OCI-LY1 (cell line): Measurements from ENCODE around the gene MOB2.

Experiments
- H2AFZ ChIP-seq: fragments of 200-600 bp; sonication (generic), shearing (Covaris generic); 2 replicates; pipeline ENCODE4 v1.6.0; 2014; ENCODE audit warnings: antibody characterized with exemption, mild to moderate bottlenecking, low read length
- H3F3A ChIP-seq: fragments of 200-600 bp; sonication (generic), shearing (Covaris generic); 2 replicates; pipeline ENCODE4 v1.6.0; 2014; ENCODE audit warnings: mild to moderate bottlenecking, antibody characterized with exemption, low read length, moderate library complexity; ENCODE audit not compliant: insufficient read depth
- H3K27ac ChIP-seq: fragments of 200-600 bp; sonication (generic); 2 replicates; pipeline ENCODE4 v1.5.1; 2014; ENCODE audit warnings: low read length, mixed run types, mild to moderate bottlenecking, low read depth; ENCODE audit not compliant: poor library complexity, severe bottlenecking
- H3K27me3 ChIP-seq: fragments of 200-600 bp; sonication (generic); 2 replicates; pipeline ENCODE4 v1.6.0; 2014; ENCODE audit warnings: antibody characterized with exemption, mild to moderate bottlenecking, low read length, moderate library complexity; ENCODE audit not compliant: insufficient read depth
- H3K36me3 ChIP-seq: fragments of 200-600 bp; sonication (generic); 2 replicates; pipeline ENCODE4 v1.6.1; 2014; ENCODE audit warnings: mild to moderate bottlenecking, antibody characterized with exemption, low read length, moderate library complexity, mixed read lengths; ENCODE audit not compliant: insufficient read depth
- H3K4me1 ChIP-seq: fragments of 200-600 bp; sonication (generic); 2 replicates; pipeline ENCODE4 v1.5.1; 2014; ENCODE audit warnings: mild to moderate bottlenecking, low read length, moderate library complexity; ENCODE audit not compliant: insufficient read depth, severe bottlenecking
- H3K4me2 ChIP-seq: fragments of 200-600 bp; sonication (generic), shearing (Covaris generic); 2 replicates; pipeline ENCODE4 v1.6.1; 2014; ENCODE audit warnings: low read length
- H3K4me3 ChIP-seq: fragments of 200-600 bp; sonication (generic); 2 replicates; pipeline ENCODE4 v1.5.1; 2014; ENCODE audit warnings: low read length, low read depth, mild to moderate bottlenecking, mixed read lengths; ENCODE audit not compliant: poor library complexity, severe bottlenecking
- H3K79me2 ChIP-seq: fragments of 200-600 bp; shearing (Covaris generic); 2 replicates; pipeline ENCODE4 v1.6.1; 2016; ENCODE audit warnings: mixed run types, low read length, mixed read lengths; ENCODE audit not compliant: insufficient read depth
- H3K9ac ChIP-seq: fragments of 200-600 bp; sonication (generic), shearing (Covaris generic); 2 replicates; pipeline ENCODE4 v1.6.1; 2014; ENCODE audit warnings: mild to moderate bottlenecking, low read length, mixed read lengths
- H3K9me2 ChIP-seq: fragments of 200-600 bp; sonication (generic), shearing (Covaris generic); 2 replicates; pipeline ENCODE4 v1.6.1; 2014; ENCODE audit warnings: low read depth, mild to moderate bottlenecking, low read length, mixed read lengths
- H3K9me3 ChIP-seq: fragments of 200-600 bp; shearing (Covaris generic); 2 replicates; pipeline ENCODE4 v1.6.1; 2014; ENCODE audit warnings: low read length, mixed read lengths
- H4K20me1 ChIP-seq: fragments of 200-600 bp; sonication (generic), shearing (Covaris generic); 2 replicates; pipeline ENCODE4 v1.6.0; 2016; ENCODE audit warnings: mild to moderate bottlenecking, low read length; ENCODE audit not compliant: insufficient read depth
- EZH2 ChIP-seq: fragments of 200-600 bp; sonication (generic), shearing (Covaris generic); IDR thresholded peaks from 2 replicates; pipeline ENCODE4 v1.8.0; 2017; ENCODE audit warnings: borderline replicate concordance, mixed run types, mild to moderate bottlenecking, antibody characterized with exemption, low read length, moderate library complexity, mixed read lengths
- TF ChIP-seq, protein P1 (sequence below): fragments of 200-600 bp; sonication (generic), shearing (Covaris generic); IDR thresholded peaks from 2 replicates; pipeline ENCODE4 v1.5.1; 2017; ENCODE audit warnings: mild to moderate bottlenecking, antibody characterized with exemption, low read length, moderate library complexity, mixed read lengths

The MOB2 gene

DNA sequence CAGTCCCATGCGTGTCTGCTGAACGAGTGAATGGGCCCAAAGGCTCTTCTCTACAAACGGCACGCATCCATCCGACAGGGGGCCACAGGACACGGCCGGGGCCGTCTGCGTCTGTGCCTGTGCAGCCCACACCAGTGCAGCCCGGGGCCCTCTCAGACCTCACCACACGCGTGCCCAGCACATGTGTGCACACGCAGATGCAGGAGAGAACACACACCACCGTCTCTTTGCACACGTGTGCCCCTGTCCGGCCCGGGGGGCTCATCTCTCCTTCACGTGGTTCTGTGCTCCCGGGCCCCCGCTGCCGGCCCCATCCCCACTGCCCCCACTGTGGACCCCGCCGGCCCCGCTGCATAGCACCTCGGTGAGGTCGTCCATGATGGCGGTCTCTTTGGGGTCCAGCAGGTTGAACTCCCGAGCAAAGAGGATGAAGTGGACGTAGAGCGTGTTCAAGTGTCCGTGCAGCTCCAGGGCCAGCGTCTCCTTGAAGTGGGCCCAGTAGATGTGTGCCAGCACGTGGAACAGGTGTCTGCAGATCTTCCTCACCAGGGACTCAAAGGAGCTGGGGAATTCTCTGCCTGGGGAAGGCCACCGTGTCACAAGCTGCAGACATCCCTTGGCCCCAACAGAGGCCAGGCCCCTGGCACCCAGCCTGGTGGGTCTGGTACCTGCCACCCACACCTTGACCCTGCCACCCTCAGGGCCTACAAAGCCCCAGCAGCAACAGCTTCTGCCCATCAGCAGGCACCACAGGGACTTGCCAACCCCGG, 16.5 kb downstream of the MOB2 start:
- Histone ChIP-seq H3K36me3 (no peaks in the 10 kb centered on the region), H3K79me2 (no peaks in the 10 kb centered on the region), H3K27ac (no peak overlapping the region), H3K9ac (no peak overlapping the region), H3K4me1 (no peaks in the 10 kb centered on the region), H3K9me2 (no peaks in the 10 kb centered on the region), H3K4me3 (no peak overlapping the region), H2AFZ (no peak overlapping the region), H3K9me3 (no peaks in the 10 kb centered on the region), H3K27me3 (no peaks in the 10 kb centered on the region), H3F3A (no peaks in the 10 kb centered on the region), H4K20me1 (no peaks in the 10 kb centered on the region), H3K4me2 (no peak overlapping the region)
- TF ChIP-seq, protein P1, sequence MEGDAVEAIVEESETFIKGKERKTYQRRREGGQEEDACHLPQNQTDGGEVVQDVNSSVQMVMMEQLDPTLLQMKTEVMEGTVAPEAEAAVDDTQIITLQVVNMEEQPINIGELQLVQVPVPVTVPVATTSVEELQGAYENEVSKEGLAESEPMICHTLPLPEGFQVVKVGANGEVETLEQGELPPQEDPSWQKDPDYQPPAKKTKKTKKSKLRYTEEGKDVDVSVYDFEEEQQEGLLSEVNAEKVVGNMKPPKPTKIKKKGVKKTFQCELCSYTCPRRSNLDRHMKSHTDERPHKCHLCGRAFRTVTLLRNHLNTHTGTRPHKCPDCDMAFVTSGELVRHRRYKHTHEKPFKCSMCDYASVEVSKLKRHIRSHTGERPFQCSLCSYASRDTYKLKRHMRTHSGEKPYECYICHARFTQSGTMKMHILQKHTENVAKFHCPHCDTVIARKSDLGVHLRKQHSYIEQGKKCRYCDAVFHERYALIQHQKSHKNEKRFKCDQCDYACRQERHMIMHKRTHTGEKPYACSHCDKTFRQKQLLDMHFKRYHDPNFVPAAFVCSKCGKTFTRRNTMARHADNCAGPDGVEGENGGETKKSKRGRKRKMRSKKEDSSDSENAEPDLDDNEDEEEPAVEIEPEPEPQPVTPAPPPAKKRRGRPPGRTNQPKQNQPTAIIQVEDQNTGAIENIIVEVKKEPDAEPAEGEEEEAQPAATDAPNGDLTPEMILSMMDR, result no peak
- TF ChIP-seq EZH2, result no peak

DNA sequence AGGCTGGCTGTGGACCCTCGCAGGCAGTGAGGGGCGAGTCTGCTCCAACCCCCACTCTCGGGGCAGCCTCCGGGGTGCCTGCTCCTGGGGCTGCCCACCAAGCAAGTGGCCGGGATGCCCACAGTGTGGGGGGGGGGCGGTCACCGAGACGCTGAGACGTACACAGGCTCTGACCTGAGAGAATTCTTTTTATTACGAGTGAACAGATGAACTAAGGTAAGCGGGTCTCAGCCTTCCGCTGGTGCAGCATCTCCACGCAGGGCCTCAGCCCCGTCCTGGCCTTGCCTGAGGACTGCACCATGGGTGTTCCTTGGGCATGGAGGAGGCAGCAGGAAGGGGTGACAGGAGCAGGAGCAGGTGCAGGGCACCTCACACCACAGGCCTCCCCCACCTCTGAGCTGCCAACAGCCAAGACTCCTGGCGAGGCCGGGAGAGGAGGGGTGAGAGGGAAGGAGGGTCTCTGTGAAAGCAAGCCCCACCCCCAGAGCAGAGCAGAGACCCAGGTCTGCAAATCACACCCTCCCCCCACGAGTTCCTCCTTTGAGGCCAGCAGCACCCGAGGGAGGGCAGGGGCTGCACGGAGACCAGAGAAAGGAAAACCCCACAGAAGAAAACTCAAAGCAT, 17.2 kb downstream of the MOB2 start:
- no peak overlapping the region for H3K4me3 ChIP-seq
- H3K36me3 ChIP-seq, result no peaks in the 10 kb centered on the region
- H2AFZ ChIP-seq, result no peak overlapping the region
- H3F3A ChIP-seq, result no peaks in the 10 kb centered on the region
- no peaks in the 10 kb centered on the region for H3K4me1 ChIP-seq
- no peaks in the 10 kb centered on the region for H4K20me1 ChIP-seq
- no peak overlapping the region for H3K4me2 ChIP-seq
- TF ChIP-seq EZH2, result no peak
- TF ChIP-seq, protein P1, result no peak
- H3K9me2 ChIP-seq, result no peaks in the 10 kb centered on the region
- no peaks in the 10 kb centered on the region for H3K79me2 ChIP-seq
- H3K27ac ChIP-seq, result no peak overlapping the region
- no peaks in the 10 kb centered on the region for H3K27me3 ChIP-seq
- H3K9ac ChIP-seq, result no peak overlapping the region
- no peaks in the 10 kb centered on the region for H3K9me3 ChIP-seq

DNA sequence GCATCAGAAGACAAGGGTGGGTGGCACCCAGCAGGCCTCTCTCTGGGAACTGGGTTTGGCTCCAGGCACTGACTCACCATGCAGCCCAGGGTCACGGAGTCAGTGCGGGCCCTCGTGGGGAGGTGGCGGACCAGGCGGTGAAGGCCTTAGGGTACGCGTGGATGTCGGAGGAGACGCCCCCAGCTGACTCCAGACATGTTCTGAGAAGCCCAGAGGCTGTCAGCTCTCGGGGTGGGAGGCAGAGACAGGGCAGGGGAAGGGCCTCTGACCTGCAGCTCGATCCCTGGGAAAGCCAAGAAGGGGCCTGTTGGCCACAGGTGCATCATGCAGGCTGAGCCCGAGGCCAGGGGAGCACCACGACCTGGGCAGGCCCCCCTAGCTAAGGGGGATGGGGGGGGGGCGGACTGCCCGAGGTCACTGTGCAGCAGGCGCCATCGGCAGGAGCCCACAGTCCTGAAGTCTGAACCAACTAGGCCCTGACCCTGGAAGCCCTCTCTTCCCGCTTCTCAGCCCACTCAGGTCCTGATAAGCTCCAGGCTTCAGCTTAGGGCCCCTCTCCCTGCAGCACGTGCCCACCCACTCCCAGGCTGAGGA, 18.0 kb downstream of the MOB2 start:
- Histone ChIP-seq H3K4me2 (no peak overlapping the region), H3K27me3 (no peaks in the 10 kb centered on the region), H3K36me3 (no peaks in the 10 kb centered on the region), H3F3A (no peaks in the 10 kb centered on the region), H3K79me2 (no peaks in the 10 kb centered on the region), H4K20me1 (no peaks in the 10 kb centered on the region), H3K4me1 (no peaks in the 10 kb centered on the region), H2AFZ (no peak overlapping the region), H3K4me3 (no peak overlapping the region), H3K9ac (no peak overlapping the region), H3K27ac (no peak overlapping the region), H3K9me3 (no peaks in the 10 kb centered on the region), H3K9me2 (no peaks in the 10 kb centered on the region)
- TF ChIP-seq EZH2, result no peak
- TF ChIP-seq, protein P1, result no peak
